ENCODE measurements around the gene CACNA1C.

The CACNA1C gene

DNA sequence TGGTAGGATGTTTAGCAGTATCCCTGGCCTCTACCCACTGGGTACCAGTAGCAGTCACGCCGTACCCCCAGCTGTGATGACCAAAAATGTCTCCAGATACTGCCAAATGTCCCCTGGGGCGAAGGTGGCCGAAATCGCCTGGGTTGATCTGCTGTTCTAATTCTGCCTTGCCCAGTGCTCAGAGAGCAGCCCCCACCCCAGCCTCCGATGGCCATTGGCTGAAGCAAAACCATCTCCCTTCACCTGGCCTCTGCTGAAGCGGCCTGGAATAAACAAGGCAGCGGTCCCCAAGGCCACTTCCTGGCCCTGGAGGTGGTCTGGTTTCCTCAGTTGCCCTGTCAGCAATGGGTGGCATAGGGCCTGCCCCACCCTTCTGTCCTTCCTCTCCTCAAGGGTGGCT, 298.4 kb downstream of the CACNA1C start:
- FAIRE-seq: no peak

DNA sequence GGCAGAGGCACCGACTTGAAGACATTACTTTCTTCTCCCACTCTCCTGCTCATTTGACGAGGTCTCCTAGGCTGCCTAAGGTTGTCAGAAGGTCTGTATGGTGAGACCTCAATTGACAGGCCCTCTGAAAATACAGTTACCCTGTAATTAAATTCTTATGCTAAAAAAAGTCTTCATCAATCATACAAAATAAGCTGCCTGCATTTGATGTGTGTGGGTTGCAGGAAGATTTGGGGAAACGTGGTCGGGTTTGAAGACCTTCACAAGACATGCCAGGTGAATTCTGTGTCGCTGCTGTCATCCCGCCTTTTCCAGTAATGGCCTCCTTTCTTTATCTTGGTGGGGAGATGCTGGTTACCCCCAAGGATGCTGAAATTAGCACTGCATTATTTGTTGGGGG, 299.4 kb downstream of the CACNA1C start:
- no peak for FAIRE-seq

DNA sequence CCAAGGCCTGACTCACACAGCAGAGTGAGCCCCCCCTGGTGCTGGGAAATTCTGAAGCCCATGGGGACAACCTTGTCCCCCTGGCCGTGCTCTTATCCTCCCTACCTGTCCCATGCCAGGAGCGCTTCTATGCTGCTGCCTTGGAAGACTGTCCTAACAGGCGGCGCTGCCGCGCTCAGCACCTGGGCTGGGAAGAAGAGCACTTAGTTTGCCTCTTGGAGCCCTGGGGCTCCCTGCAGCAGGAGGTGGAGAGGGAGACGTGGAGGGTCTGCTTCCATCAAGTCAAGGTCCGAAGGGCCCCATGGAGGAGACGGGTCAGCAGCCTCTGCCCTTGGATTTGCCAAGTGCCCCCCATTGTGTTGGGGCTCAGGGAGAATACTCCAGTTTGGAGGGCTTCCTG, 300.5 kb downstream of the CACNA1C start:
- no peak for FAIRE-seq

DNA sequence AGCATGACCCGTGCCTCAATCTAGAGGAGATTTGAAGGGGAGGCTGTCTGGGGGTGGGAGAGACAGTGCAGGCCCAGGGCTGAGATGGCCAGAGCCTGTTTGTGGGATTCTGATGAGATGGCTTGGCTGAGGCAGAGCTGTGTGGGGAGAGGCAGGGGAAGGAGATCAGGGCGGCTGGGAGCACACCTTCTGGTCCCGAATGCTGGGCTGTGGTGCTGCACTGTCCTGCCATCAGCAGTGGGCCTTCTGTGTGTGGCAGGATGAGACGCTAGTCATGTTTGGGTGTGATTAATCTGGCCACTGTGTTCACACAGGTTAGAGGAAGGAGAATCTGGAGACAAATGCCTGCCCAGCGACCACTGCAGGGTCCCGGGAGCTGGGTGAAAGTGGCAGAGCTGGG, 300.9 kb downstream of the CACNA1C start:
- FAIRE-seq: no peak

DNA sequence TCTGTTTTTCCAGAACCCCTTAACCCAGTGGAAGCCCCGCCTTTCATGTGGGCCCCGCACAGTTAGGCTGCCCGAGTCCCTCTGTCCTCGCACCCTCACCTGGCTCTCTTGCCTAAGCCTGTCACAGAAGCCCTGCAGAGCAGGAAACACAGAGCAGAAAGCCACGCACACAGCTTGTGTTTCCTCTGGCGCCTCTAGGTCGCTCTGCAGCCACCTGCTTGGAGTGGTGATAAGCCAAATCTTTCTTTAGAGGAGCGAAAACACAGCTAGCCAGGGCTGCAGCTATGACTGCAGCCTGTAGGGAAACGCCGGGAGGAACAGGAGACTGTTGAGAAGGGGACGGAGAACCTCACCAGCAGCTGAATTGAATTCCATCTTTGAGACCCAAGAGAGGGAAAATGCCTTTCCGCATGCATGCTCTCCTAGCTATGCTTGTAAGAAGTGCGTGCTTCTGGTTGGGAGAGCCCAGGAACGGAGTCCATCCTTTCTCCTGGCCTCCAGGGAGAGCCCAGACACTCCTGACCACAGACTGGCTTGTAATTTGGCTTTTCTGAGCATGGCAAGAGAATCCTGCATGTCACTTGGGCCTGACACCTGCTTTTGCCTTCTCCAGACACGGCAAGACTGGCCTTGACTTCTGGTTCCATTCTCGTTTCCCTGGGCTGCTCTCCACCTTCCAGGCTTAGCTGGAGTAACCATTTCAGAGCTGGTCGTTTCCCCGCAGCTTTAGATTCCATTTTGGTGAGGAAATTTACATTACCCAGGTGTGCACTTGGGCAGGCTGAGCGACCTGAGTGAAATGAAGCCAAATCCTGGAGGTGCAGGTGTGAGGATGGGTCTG, 301.6 kb downstream of the CACNA1C start:
- no peak for FAIRE-seq

DNA sequence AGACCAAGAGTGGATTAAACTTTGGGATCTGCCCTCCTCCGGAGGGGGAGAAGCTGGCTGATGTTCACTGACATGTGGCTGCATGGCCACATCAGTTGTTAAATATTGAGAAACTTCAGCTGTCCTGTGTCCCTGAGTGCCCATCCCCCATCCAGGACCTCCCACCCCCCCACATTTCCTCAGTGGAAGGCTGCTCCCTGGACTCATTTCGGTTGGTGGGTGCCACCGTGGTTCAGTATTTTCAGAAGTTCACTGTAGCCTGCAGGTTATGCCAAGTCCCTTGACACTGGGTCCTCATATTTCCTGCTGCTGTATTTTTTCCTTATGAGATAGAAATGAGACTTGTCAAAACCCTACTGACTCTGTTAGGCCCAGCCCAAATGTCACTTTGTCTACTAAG, 302.4 kb downstream of the CACNA1C start:
- FAIRE-seq: no peak

DNA sequence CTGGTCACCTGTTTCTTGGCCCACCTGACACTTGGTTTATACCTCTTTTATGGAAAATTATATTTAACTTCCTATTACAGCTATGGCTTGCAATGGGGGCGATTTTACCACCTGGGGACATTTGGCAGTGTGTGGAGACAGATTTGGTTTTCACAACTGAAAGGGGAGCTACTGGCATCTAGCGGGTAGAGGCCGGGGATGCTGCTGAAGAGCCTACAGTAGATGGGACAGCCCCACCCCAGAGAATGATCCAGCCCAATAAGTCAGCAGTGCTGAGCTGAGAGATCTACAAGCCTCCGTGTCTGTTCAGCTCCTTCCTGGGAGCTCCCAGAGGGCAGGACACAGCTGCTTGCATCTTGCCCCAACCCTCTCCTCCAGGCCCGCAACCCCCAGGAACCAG, 302.8 kb downstream of the CACNA1C start:
- FAIRE-seq: no peak

DNA sequence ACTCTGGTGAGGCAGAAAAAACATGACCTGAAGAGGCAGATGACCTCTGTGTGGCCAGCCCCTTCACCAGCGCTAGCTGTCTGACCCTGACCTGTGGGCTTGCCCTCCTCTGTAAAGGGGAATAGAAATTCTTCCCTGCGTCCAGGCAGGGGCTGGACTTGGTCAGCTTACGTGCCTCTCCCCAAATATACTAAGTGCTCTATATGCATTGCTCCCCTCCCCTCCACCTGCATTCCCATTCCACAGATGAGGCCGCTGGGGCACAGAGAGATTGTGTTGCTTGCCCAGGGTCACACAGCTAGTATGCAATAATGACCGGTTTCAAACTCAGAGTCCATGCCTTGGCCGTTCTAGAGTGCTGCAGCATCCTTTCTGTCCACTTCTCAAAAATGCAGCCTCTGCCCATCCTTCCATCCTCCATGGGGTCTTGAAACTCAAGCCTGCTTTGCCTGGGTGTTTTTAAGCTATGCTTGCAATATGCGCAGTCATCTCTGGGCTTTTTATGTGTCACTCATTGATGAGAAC, 303.9 kb downstream of the CACNA1C start:
- FAIRE-seq: no peak

DNA sequence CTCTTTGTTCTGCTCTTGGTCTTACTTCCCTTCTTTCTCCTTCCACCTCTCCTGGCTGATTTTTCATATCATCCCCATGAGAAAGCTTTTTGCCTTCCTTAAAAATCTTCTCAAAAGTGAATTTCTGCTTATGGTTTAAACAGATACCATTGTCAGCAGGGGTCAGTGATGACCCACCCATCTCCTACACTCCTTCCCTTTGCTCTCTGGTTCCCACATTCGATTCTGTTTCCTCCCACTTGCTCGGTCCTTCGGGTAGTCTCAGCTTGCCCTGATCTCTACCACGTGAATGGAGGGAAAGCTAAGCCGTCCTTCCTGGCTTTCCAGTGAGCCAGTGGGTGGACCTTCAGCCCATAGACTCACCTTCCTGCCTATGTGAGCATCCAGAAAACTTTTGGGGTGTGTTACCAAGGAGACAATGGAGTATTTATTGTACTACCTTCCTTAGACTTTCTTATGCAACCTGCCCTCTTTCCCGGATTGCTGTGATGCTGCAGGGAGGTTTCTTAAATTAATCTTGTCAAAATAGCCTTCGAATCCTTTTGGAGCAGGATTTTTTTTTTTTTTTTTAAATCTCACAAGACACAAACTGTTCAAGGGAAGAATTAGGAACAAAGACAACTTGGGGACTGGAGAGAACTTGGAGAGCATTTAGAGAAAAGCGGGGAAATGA, 306.3 kb downstream of the CACNA1C start:
- no peak for FAIRE-seq

DNA sequence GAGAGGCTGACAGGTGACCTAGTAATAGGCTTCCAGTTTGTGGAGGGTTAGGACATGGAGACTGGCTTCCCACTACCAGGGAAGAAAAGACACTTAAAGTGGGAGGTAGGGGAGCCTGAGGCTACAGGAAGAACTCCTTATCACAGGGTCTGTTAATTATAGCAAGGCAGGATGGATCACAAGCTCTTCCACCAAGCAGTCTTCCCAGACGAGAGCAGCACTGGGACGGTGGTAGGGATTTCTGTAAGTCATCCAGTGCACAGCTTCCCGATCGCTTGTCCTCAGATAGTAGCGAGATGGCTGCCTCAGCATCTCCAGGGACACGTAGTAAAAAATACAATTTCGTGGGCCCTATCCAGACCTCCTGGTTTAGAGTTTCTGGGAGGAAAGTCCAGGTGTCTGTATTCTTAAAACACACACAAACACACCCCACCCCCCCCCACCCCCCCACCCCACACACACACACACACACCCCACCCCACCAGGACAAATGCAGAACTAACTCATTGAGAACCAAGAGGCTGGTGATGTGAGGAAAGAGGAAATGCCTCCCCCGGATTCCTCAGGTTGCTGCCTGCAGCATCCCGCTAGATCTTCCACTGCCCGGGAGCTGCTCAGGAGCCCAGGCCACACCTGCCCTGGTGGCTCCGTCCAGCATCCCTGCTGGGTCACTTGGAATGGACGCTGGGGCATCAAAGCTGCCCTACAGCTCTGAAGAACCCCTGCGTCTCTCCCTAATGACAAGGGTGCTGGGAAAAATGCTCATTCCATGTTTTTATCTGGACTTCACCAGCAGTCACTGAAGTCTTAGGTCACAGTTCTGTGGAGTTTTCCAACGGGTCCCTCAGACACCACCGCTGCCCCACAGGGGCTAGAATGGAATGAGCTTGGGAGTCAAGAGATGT, 307.2 kb downstream of the CACNA1C start:
- FAIRE-seq: no peak

DNA sequence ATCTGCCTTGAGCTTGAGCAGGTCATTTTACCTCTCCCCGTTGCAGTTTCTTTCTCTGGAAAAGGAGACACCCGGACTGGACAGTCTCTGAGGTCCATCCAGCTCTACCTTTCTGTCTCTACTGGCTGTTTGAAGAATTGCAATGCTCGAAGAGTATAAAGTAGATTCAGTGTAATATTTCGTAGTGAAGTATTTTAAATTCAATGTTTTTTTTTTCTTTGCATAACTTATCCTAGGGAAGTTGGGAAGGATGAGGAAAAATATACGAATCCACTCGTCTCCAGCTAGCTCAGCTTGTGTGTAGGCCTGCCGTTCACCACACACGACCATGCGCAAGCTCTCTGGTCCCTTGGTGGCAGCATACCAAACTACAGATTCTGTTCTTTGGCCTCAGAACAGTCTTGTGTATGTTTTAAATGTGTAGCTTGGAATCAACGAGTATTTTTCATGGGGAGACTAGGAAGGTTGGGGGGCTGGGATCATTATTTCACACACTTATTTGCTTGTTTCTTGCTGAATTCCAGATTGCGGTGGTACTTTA, 307.9 kb downstream of the CACNA1C start:
- FAIRE-seq: no peak

DNA sequence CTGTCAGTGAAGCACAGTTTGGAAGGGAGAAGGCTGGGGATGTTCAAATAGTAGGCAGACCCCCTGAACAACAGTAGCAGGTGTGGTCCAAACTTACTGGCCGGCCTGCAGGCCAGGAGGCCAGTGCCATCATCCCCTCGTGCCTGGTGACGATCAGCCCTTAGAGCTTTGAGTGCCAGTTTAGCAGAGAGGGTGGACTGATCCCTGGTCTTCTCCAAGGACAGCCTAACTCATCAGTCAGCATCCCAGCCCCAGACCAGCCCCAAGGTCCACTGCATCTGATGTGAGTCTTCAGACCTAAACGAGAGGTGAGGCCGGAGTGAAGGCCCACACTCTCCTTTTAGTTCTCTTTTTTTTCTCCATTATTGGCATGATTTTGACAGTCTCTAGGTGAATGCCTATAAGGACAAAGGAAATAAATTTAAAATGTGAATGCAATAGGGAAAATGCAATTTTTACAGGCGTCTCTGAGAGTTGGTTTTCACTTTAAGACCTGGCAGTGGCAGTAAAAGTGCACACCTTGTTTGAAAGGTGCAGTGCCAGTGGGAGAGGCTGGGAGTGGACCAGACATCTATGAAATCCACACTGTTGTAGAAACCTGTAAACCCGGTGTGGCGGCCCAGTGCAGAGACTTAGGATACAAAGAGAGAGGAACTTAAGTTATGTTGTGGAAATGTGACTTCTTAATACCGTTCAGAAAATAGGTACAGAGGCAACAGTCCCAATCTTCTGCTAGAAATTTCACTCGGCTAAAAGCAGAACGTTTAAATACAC, 311.2 kb downstream of the CACNA1C start:
- no peak for FAIRE-seq

DNA sequence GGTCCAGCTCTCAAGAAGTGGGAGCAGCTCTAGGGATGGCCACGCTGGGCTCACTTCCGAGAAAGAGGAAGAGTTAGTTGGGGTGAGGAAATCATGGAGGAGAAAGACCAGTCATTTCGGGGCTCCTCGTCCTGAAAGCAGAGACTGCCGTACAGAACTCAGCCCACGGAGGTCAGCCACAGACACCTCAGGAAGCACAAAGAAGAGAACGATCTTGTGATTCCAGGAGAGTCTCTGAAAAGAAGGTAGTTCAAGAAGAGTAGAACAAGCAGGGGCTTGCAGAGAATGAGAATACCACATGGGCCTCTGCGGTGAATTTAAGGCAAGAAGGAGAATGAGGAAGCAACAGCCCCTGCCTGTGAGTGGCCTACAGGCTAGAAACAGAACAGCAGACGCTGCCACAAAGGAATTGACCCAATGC, 311.9 kb downstream of the CACNA1C start:
- FAIRE-seq: no peak

DNA sequence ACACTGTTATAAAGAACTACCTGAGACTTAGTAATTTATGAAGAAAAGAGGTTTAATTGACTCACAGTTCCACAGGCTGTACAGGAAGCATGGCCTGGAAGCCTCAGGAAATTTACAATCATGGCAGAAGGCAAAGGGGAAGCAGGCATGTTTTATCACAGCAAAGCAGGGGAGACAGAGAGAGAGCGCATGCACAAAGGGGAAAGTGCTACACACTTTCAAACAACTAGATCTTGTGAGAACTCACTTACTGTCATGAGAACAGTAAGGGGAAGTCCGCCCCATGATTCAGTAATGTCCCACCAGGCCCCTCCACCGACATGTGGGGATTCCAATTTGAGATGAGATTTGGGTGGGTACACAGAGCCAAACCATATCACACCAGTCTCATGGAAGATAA, 313.9 kb downstream of the CACNA1C start:
- FAIRE-seq: no peak

DNA sequence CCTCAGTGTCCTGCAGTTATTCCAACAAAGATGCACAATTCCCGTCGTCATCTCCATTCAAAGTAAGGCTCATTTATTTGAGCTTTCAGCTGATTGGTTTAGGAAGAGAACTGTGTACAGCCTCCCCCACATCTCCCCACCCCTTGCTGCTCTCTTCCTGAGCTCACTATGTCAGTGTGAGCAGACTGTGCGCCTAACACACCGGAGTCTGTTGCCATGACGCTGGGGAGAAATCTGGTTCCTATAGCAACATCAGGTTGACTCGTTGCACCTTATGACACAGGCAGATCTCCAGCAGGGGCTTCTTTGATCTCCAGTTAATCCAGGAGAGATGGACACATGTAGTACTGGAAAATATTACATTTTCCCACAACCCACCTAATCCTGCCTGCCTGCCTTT, 319.4 kb downstream of the CACNA1C start:
- FAIRE-seq: no peak

DNA sequence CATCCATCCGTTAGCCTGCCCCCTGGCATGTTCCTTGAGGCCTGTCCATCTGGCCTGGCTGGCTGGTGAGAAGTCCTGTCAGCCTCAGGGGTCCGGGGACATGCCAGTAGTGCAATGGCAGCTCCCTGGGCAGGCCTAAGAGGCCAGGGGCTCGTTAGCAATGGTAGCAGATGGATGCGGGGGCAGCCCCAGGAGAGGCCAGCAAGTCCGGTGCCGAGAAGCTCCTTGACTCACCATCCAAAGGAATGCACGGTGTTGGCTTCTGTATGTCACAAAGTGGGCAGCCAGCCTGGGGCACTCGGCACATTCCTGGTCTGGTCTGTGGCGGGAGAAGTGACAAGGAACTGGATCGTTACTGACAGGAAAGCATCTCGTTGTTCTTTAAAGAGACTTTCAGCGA, 319.9 kb downstream of the CACNA1C start:
- no peak for FAIRE-seq

DNA sequence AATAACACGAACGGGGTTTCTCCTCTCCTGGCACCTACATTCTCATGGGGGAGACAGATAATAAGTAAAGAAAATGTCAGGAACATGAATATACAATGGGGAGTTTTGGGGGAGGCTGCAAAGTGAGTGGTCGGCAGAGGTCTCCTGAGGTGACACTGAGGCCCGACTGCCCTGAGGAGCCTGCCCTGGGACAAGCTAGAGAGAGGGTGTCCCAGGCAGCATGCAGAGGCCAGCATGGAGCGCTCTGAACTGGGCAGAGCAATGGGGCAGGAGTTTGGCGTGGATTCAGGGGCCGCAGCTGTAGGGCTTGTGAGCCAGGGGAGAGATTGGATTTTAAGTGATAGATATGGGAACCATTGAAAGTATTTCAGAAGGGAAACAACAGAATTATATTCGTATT, 320.5 kb downstream of the CACNA1C start:
- no peak for FAIRE-seq

DNA sequence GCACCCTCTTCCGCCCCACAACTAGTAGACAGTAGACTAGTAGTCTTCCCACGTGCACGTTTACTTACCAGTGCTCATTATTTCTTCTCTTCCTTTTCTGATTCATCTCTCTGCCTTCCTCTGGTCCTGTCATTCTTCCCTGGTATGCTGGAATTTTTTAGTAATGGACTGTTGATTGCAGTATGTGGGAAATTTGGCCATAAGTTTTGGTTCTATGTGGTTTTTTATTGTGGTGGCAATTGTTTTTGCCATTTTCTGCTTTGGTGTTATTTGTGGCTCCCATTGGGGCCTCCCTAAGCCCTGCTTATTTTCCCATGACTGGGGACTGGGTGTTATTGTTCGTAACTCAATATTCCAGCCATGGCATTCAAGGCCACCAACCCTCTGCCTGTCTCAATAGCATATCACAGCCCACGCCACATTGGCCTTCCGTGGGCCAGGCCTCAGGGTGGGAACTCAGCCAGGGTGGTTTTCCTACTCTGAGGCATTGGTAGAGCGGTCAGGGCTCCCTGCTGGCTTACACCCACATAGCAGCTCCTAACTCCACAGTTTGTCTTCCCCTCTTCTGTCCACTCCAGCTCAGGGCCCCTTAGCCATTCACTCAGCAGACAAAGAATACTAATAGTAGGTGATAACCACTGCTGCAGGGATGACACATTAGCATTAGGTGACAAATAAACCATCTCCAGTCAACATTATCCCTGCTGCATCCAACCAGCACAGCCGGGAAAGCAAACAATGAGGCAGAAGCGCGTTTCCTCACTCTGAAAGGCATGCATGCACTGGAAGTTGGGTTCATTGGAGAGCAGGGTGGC, 321.5 kb downstream of the CACNA1C start:
- no peak for FAIRE-seq

DNA sequence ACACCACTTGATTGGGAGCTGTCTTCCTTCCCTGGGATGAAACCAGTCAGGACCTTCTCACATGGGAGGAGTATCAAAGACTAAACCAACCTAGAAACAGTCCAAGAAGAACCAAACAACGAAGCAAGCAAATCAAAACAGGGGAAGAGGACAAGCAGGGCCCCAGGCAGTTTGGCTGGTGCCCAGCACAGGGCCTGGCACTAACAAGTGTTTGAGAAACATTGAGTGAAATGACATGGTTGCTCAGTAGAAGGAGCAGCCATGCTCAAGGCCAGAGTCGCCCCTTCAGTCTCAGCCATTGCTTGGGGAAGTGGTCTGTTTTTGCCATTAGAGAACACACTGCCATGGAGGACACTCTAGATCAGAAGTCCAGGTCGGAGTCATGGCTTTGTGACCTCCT, 323.1 kb downstream of the CACNA1C start:
- FAIRE-seq: no peak

DNA sequence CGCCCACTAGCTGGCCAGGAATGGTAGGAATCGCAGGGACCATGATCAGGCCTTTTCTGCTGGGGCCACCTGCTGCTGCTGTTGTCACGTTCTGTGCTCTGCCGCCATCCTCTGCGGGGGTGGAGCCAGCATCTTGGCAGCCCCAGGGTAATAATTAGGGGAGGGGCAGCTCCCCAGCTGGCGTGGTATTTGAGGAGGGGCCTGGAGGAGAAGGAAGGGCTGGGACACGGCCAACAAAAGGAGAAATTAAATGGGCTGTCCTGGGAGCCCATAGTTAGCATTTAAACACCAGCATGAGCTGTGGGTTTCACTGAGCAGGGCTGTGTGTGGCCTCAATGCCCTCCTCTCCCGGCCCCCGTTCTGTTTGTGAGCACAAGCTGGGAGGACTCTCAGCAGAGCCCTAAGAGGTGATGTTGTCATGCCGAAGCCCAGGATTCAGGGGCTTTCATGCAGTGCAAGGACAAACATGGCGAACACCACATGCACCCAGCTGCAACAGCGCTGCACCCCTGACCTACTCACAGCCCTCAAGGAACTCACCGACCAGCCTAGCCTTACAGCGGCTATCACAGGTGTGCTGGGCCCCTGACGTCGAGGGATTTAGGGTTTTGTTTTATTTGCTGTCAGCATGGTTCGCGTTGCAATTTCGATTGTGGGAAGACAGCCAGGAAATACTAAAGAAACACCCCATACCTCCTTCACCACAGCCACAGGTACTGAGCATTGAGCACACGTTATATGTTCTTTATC, 324.3 kb downstream of the CACNA1C start:
- FAIRE-seq: no peak
